ENCODE measurements around the gene CDKAL1. TPM values are rescaled to one million over a fixed set of nuclear protein-coding genes. Genes with fewer than 3 reads are reported as not detected.

The CDKAL1 gene
- total and polyA plus RNA-seq, 11 donors, result 3.2 to 14.3 (median 9.3) TPM

- ATAC-seq (no peak), DNase-seq (no peak)
- Histone ChIP-seq H3K4me1 (no peaks in the 10 kb centered on the region), H3K9me3 (peaks cover 0 to 15% (median 4%) of the 10 kb centered on the region in 12 donors), H3K36me3 (no peaks in the 10 kb centered on the region), H3K4me3 (no peak overlapping the region), H3K27me3 (no peaks in the 10 kb centered on the region), H3K27ac (no peak overlapping the region)
- TF ChIP-seq CTCF (IDR thresholded peaks at IDR 0.05) (no peak), POLR2A (IDR thresholded peaks at IDR 0.05) (no peak)
- intact Hi-C loops (cut with DNase I), result no loop called here
These were observed 405.0 kb downstream of the CDKAL1 start for GRCh38 chr6:20939161-20939775.

- Histone ChIP-seq H3K4me3 (no peak overlapping the region), H3K9me3 (peaks cover 0 to 15% (median 4%) of the 10 kb centered on the region in 12 donors), H3K4me1 (no peaks in the 10 kb centered on the region), H3K27me3 (no peaks in the 10 kb centered on the region), H3K36me3 (no peaks in the 10 kb centered on the region), H3K27ac (no peak overlapping the region)
- no peak for ATAC-seq
- intact Hi-C loops (cut with DNase I), result no loop called here
- WGBS, 4 donors, result 64 to 96% (median 94%) methylated on average over 2 of the region's 2 CpGs
- DNase-seq, result no peak
- no peak for TF ChIP-seq CTCF (IDR thresholded peaks at IDR 0.05)
- no peak for TF ChIP-seq POLR2A (IDR thresholded peaks at IDR 0.05)
These were observed 408.9 kb downstream of the CDKAL1 start for GRCh38 chr6:20943040-20943627.

GRCh38 chr6:20943922-20944321, 409.7 kb downstream of the CDKAL1 start:
- TF ChIP-seq POLR2A (IDR thresholded peaks at IDR 0.05), result no peak
- no peak for TF ChIP-seq CTCF (IDR thresholded peaks at IDR 0.05)
- Histone ChIP-seq H3K4me3 (no peak overlapping the region), H3K4me1 (no peaks in the 10 kb centered on the region), H3K27me3 (no peaks in the 10 kb centered on the region), H3K36me3 (no peaks in the 10 kb centered on the region), H3K27ac (no peak overlapping the region), H3K9me3 (peaks cover 0 to 15% (median 4%) of the 10 kb centered on the region in 12 donors)
- WGBS, 4 donors, result 96 to 100% (median 98%) methylated on average over 1 of the region's 1 CpG
- ATAC-seq (no peak), DNase-seq (no peak)
- intact Hi-C loops (cut with DNase I), result no loop called here

GRCh38 chr6:20946022-20946421, 411.8 kb downstream of the CDKAL1 start:
- Histone ChIP-seq H3K4me3 (no peak overlapping the region), H3K27ac (no peak overlapping the region), H3K27me3 (no peaks in the 10 kb centered on the region), H3K9me3 (peaks cover 0 to 15% (median 4%) of the 10 kb centered on the region in 12 donors), H3K4me1 (no peaks in the 10 kb centered on the region), H3K36me3 (no peaks in the 10 kb centered on the region)
- TF ChIP-seq POLR2A (IDR thresholded peaks at IDR 0.05) (no peak), CTCF (IDR thresholded peaks at IDR 0.05) (no peak)
- DNase-seq, result no peak
- 82 to 97% (median 89%) methylated on average over 1 of the region's 1 CpG for whole genome bisulfite sequencing, 4 donors
- ATAC-seq, result no peak
- intact Hi-C loops (cut with DNase I), result no loop called here
